Measurements from ENCODE around the gene ZNF385A.

GRCh38 chr12:54398995-54399793, 14.7 kb upstream of the ZNF385A start:
- TF ChIP-seq CTCF (conservative IDR thresholded peaks at IDR 0.05; ENCODE audit: low read depth, low read length) (peak; percentile 98), USF2 (IDR thresholded peaks at IDR 0.05; ENCODE audit: low read depth, low read length) (no peak), FOS (IDR thresholded peaks at IDR 0.05; ENCODE audit: low read depth, low read length) (no peak), MAFK (IDR thresholded peaks at IDR 0.05; ENCODE audit: low read depth, low read length) (no peak), POLR2A (IDR thresholded peaks at IDR 0.05; ENCODE audit: low read depth, low read length) (no peak)
